ENCODE results near the gene BIRC5.
"Not testable (repeated sequence)": the region's sequence is repeated elsewhere in the genome, so short reads cannot be mapped to it uniquely, and the experiment has no call there.

The BIRC5 gene

GRCh38 chr17:78225088-78225865, 11.2 kb downstream of the BIRC5 start:
- DNase-seq = no peak

GRCh38 chr17:78226055-78226758, 12.2 kb downstream of the BIRC5 start:
- no peak for DNase-seq

- peak; percentile 73 to 86 for DNase-seq
These were observed 12.9 kb downstream of the BIRC5 start for GRCh38 chr17:78226759-78227454.

- DNase-seq = peak; percentile 84 to 95
These were observed 13.4 kb downstream of the BIRC5 start for GRCh38 chr17:78227455-78227916.

GRCh38 chr17:78228176-78228575, 14.1 kb downstream of the BIRC5 start:
- DNase-seq = peak in 1 of 2 donors; percentile 65

GRCh38 chr17:78230252-78230962, 16.4 kb downstream of the BIRC5 start:
- no peak for DNase-seq

GRCh38 chr17:78230996-78231935, 17.2 kb downstream of the BIRC5 start, which contains the start of gene TMEM235:
Gene TMEM235, plus strand, starts transcription at chr17:78231631. Its CDS starts 393 bp downstream, at chr17:78232024.
- DNase-seq = peak in 1 of 2 donors; percentile 46

GRCh38 chr17:78231991-78232858, 18.2 kb downstream of the BIRC5 start:
- DNase-seq = peak in 1 of 2 donors; percentile 34

- peak; percentile 47 to 83 for DNase-seq
These were observed 18.8 kb downstream of the BIRC5 start for GRCh38 chr17:78232859-78233173.

- no peak for DNase-seq
These were observed 19.6 kb downstream of the BIRC5 start for GRCh38 chr17:78233678-78234077.

- no peak for DNase-seq
These were observed 20.3 kb downstream of the BIRC5 start for GRCh38 chr17:78234261-78234865.

GRCh38 chr17:78235022-78235421, 21.0 kb downstream of the BIRC5 start:
- DNase-seq = not testable (repeated sequence)

- DNase-seq = no peak
These were observed 21.8 kb downstream of the BIRC5 start for GRCh38 chr17:78235885-78236284.

GRCh38 chr17:78236362-78237127, 22.5 kb downstream of the BIRC5 start:
- no peak for DNase-seq

GRCh38 chr17:78237401-78238012, 23.5 kb downstream of the BIRC5 start:
- DNase-seq = no peak

GRCh38 chr17:78238823-78239488, 24.9 kb downstream of the BIRC5 start:
- DNase-seq = no peak

- DNase-seq = peak in 1 of 2 donors; percentile 12
These were observed 25.5 kb downstream of the BIRC5 start for GRCh38 chr17:78239489-78239931.

Measured in inflammatory macrophage (primary cell).